Stimulated activated naive B cell treated with anti-CD40 and anti-IgM and Interleukin-4, amounts not matched to agents 10 μg/mL and 1 μg/mL and 100 μg/mL, for 72 hours (primary cell): ENCODE results near the gene COA3.
A peak's percentile ranks its signal among the peaks of the same experiment; 100 is the strongest.

Experiments used
- ATAC-seq, 2 donors: fragments of 150-1000 bp; cut with Tn5 transposase; replicated peaks; 2 replicates each; pipeline ENCODE4 v1.10.0; 2021; ENCODE audit warnings: moderate library complexity in 1 of 2
- DNase-seq: peaks from one replicate; pipeline ENCODE4 v3.0.0; 2021
- H3K27ac Mint-ChIP-seq: one replicate; pipeline ENCODE4 v1.8.0; 2022; ENCODE audit warnings: mild to moderate bottlenecking, mixed read lengths
- H3K27me3 Mint-ChIP-seq, 2 donors: one replicate each; pipeline ENCODE4 v1.8.0; 2022; ENCODE audit warnings: mixed read lengths in 2 of 2
- H3K36me3 Mint-ChIP-seq, 2 donors: one replicate each; pipeline ENCODE4 v1.8.0; 2022; ENCODE audit warnings: mixed read lengths in 2 of 2, mild to moderate bottlenecking in 1 of 2
- H3K4me1 Mint-ChIP-seq, 2 donors: one replicate each; pipeline ENCODE4 v1.8.0; 2022; ENCODE audit warnings: mixed read lengths in 2 of 2, mild to moderate bottlenecking in 1 of 2
- H3K4me3 Mint-ChIP-seq, 2 donors: one replicate each; pipeline ENCODE4 v1.8.0; 2022; ENCODE audit warnings: mild to moderate bottlenecking in 2 of 2, mixed read lengths in 2 of 2, moderate library complexity in 1 of 2
- H3K9me3 Mint-ChIP-seq, 2 donors: one replicate each; pipeline ENCODE4 v1.8.0; 2022; ENCODE audit warnings: mixed read lengths in 2 of 2, mild to moderate bottlenecking in 1 of 2

The COA3 gene

DNA sequence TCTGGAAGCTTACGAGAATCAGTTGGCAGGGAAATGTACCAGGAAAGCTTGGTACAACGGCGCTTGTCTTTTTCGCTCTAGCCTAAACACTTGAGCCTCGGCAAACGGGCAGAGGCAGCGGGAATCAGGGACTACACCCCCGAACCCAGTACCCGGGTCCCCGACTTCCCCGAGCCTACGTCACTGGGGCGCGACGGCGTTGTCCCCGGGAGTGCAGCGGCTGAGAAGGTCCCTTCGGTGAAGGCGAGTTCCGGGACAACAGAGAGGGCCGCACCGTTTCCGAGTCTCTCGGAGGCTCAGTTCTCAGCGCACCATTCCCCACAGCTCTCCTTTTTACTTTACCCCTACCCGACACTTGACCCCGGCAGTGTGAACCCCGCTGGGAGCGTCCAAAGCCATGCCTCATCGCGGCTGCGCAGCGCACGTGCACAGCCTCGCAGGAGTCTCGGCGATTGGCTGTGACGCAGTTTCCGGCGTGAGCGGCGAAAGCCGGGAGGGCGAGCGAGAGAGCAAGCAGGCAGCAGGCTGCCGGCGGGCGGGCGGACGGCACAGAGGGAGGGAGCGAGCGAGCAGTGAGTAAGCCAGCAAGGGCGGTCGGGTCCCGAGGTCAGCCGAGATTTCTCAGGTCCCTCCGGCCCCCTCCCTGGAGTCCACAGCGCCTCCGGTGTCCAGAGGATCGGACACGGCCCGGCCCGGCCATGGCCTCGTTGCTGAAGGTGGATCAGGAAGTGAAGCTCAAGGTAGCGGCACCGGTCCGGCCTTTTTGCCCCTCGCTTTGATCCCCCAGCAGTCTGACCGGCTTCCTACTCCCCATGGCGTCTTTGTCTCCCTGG is 34.6 kb upstream of the COA3 start, which contains the start of gene PSME3:
TSS of gene PSME3 (plus strand) at position 464 of the 833 bp plus-strand sequence. CDS start at position 699, 235 bp downstream.
- DNase-seq (peak; percentile 86), ATAC-seq (peak; percentile 92 to 94)
- Mint-ChIP-seq H3K27me3 (no peaks in the 10 kb centered on the region), H3K4me1 (peaks cover 17 to 30% of the 10 kb centered on the region in 2 donors), H3K9me3 (no peaks in the 10 kb centered on the region), H3K4me3 (peak within 1 kb of the TSS; percentile 94 to 97), H3K36me3 (peaks cover 13 to 24% of the 10 kb centered on the region in 2 donors), H3K27ac (peak within 1 kb of the TSS; percentile 99)

GRCh38 chr17:42832213-42832933 is 33.9 kb upstream of the COA3 start:
- Mint-ChIP-seq H3K36me3 (peaks cover 6 to 18% of the 10 kb centered on the region in 2 donors), H3K27me3 (no peaks in the 10 kb centered on the region)
- no peak for DNase-seq

DNA sequence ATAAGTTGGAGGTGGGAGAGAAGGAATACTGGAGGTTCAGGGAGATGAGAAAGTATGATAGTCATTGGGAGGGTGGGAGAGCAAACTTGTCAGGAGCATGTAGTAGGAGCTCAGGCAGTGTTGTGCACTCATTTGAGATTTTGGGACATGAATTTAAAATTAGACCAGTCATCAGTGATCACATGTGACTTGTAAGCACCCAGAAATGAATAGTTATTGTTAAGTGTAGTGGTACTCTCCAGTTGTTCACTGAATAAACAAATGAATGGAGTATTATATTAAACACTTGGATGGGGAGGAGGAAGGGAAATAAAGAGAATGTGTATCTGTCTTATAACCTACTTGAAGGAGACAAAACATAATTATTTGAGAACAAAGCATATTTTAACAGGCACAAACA is 32.5 kb upstream of the COA3 start:
- H3K9me3 Mint-ChIP-seq: no peaks in the 10 kb centered on the region
- H3K27me3 Mint-ChIP-seq: no peaks in the 10 kb centered on the region
- ATAC-seq: no peak
- peaks cover 13 to 30% of the 10 kb centered on the region in 2 donors for H3K4me1 Mint-ChIP-seq
- H3K4me3 Mint-ChIP-seq: no peak overlapping the region
- DNase-seq: no peak
- no peak overlapping the region for H3K27ac Mint-ChIP-seq
- H3K36me3 Mint-ChIP-seq: peaks cover 3 to 10% of the 10 kb centered on the region in 2 donors

More at GRCh38 chr17:42832213-42832933, 33.9 kb upstream of the COA3 start:
- Mint-ChIP-seq H3K9me3 (no peaks in the 10 kb centered on the region), H3K4me3 (peak overlapping the region; percentile 94 to 97), H3K27ac (peak overlapping the region; percentile 99), H3K4me1 (peaks cover 13 to 30% of the 10 kb centered on the region in 2 donors)
- peak; percentile 15 to 18 for ATAC-seq

DNA sequence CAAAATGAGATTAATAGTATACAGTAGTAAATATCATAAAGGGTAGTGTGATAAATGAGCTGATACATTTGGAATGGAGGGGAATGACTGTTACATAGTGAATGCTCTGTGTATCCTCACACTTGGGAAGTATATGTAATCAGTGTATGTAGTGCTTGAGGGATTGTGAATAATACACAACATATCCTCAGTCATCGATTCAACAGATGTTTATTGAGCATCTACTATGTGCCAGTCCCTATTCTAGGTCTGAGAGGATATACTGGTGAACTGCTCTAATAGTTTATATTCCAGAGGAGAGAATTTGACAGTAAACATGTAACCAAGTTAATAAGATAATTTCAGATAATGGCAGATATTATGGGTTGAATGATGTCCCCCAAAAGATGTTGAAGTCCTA is 29.0 kb upstream of the COA3 start:
- H3K36me3 Mint-ChIP-seq: peaks cover 2 to 6% of the 10 kb centered on the region in 2 donors
- H3K4me3 Mint-ChIP-seq: no peak overlapping the region
- H3K27ac Mint-ChIP-seq: no peak overlapping the region
- H3K9me3 Mint-ChIP-seq: no peaks in the 10 kb centered on the region
- DNase-seq (no peak), ATAC-seq (no peak)
- no peaks in the 10 kb centered on the region for H3K27me3 Mint-ChIP-seq
- H3K4me1 Mint-ChIP-seq: peaks cover 7 to 23% of the 10 kb centered on the region in 2 donors

DNA sequence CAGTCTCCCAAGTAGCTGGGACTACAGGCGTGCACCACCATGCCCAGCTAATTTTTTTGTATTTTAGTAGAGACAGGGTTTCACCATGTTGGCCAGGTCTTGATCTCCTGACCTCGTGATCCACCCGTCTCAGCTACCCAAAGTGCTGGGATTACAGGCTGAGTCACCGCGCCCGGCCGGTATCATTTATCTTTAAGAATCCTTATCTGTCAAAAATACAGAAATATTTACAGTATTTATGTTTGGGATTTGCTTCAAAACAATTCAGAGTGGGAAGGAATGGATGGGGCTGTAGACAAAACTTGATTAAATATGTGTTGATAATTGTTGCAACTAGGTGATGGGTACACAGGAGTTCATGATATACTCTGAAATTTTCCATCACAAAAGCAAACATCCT is 22.7 kb upstream of the COA3 start:
- DNase-seq (no peak), ATAC-seq (no peak)
- H3K27me3 Mint-ChIP-seq: no peaks in the 10 kb centered on the region
- H3K9me3 Mint-ChIP-seq: no peaks in the 10 kb centered on the region
- H3K4me1 Mint-ChIP-seq: peaks cover 13 to 25% of the 10 kb centered on the region in 2 donors
- no peak overlapping the region for H3K27ac Mint-ChIP-seq
- H3K36me3 Mint-ChIP-seq: peaks cover 25 to 38% of the 10 kb centered on the region in 2 donors
- no peak overlapping the region for H3K4me3 Mint-ChIP-seq

GRCh38 chr17:42819939-42820535 is 21.5 kb upstream of the COA3 start:
- Mint-ChIP-seq H3K27ac (no peak overlapping the region), H3K9me3 (no peaks in the 10 kb centered on the region), H3K36me3 (peaks cover 34 to 48% of the 10 kb centered on the region in 2 donors), H3K27me3 (no peaks in the 10 kb centered on the region), H3K4me3 (no peak overlapping the region), H3K4me1 (peaks cover 13 to 25% of the 10 kb centered on the region in 2 donors)
- peak; percentile 40 for DNase-seq
- ATAC-seq: peak; percentile 48 to 60

GRCh38 chr17:42818379-42818778 is 19.9 kb upstream of the COA3 start:
- Mint-ChIP-seq H3K27ac (no peak overlapping the region), H3K27me3 (no peaks in the 10 kb centered on the region), H3K4me3 (no peak overlapping the region), H3K9me3 (no peaks in the 10 kb centered on the region), H3K4me1 (peaks cover 11 to 18% of the 10 kb centered on the region in 2 donors), H3K36me3 (peaks cover 40 to 55% of the 10 kb centered on the region in 2 donors)
- ATAC-seq (no peak), DNase-seq (no peak)

DNA sequence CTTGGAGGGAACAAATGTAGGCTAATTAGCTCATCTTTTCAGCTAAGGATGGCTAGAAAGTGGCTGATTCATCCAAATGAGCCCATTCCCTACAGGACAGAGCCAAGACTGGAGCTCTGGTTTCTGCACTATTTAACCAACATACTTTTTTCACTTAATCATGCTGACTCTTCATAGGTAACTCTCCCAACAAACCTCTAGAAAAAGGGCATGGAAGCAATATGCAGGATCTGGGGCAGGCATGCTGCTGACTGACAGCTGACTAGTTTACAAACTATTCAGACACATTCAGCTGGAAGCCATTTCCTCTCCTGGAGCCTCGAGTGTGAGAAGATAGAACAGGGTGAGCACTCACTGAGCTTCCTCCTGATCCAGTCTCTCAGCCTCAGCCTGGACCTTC is 19.4 kb upstream of the COA3 start:
- Mint-ChIP-seq H3K4me1 (peaks cover 11 to 15% of the 10 kb centered on the region in 2 donors), H3K36me3 (peaks cover 40 to 55% of the 10 kb centered on the region in 2 donors), H3K27ac (no peak overlapping the region), H3K4me3 (no peak overlapping the region), H3K9me3 (no peaks in the 10 kb centered on the region), H3K27me3 (no peaks in the 10 kb centered on the region)
- ATAC-seq (no peak), DNase-seq (no peak)

- no peaks in the 10 kb centered on the region for H3K27me3 Mint-ChIP-seq
- DNase-seq: no peak
- H3K36me3 Mint-ChIP-seq: peaks cover 47 to 52% of the 10 kb centered on the region in 2 donors
- no peaks in the 10 kb centered on the region for H3K9me3 Mint-ChIP-seq
- H3K27ac Mint-ChIP-seq: no peak overlapping the region
- H3K4me3 Mint-ChIP-seq: no peak overlapping the region
- peaks cover 3 to 11% of the 10 kb centered on the region in 2 donors for H3K4me1 Mint-ChIP-seq
- ATAC-seq: no peak
These were observed 16.3 kb upstream of the COA3 start for GRCh38 chr17:42814633-42815399.

DNA sequence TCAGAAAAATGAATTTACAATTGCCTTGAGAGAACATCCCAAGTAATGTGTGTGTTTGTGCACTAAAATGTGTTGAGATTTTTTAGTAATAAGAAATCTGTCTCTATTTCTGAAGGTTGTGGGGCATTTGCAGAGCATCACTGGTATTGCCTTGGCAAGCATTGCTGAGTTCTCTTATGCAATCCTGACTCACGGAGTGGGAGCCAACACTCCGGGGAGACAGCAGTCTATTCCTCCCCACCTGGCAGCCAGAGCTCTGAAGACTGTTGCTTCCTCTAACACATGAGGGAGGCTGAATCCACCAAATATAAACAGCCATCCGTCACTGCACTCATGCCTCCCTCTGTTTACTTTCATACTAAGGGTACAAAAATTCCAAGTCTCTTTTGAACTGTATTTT is 10.7 kb upstream of the COA3 start:
- Mint-ChIP-seq H3K4me1 (peaks cover 0 to 11% of the 10 kb centered on the region in 2 donors), H3K9me3 (no peaks in the 10 kb centered on the region), H3K36me3 (peaks cover 20 to 26% of the 10 kb centered on the region in 2 donors), H3K27ac (no peak overlapping the region), H3K4me3 (no peak overlapping the region), H3K27me3 (no peaks in the 10 kb centered on the region)
- DNase-seq: no peak
- ATAC-seq: no peak

DNA sequence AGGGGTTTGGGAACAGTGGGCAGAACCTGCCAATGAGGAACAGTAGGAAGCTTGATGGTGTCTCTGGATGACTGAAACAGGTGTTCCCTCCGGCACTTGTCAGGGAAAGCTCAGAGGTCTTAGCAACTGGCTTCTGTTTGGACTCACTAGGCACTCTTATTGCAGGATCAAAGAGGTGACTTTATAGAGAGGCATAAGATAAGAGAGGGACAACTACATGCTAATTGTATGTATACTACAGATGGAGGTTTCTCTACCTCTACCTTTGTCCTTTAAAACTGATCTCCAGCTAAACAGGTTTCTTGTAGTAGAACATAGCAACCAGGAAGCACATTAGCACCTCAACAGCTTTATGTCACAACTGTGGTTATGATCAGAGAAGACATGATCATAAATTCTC is 7.7 kb upstream of the COA3 start:
- Mint-ChIP-seq H3K36me3 (peaks cover 10 to 15% of the 10 kb centered on the region in 2 donors), H3K27me3 (no peaks in the 10 kb centered on the region), H3K4me3 (no peak overlapping the region), H3K4me1 (peaks cover 0 to 6% of the 10 kb centered on the region in 2 donors), H3K9me3 (no peaks in the 10 kb centered on the region), H3K27ac (no peak overlapping the region)
- DNase-seq (no peak), ATAC-seq (no peak)

GRCh38 chr17:42804918-42805367 is 6.4 kb upstream of the COA3 start:
- peaks cover 2 to 7% of the 10 kb centered on the region in 2 donors for H3K36me3 Mint-ChIP-seq
- H3K27ac Mint-ChIP-seq: no peak overlapping the region
- ATAC-seq: no peak
- H3K27me3 Mint-ChIP-seq: no peaks in the 10 kb centered on the region
- H3K4me1 Mint-ChIP-seq: no peaks in the 10 kb centered on the region
- H3K9me3 Mint-ChIP-seq: no peaks in the 10 kb centered on the region
- no peak for DNase-seq
- H3K4me3 Mint-ChIP-seq: no peak overlapping the region

- Mint-ChIP-seq H3K27ac (no peak overlapping the region), H3K27me3 (peaks cover 4 to 5% of the 10 kb centered on the region in 2 donors)
These were observed 4.8 kb upstream of the COA3 start for GRCh38 chr17:42803074-42803883.

More at GRCh38 chr17:42803074-42803883, 4.8 kb upstream of the COA3 start:
- DNase-seq (no peak), ATAC-seq (no peak)
- H3K4me3 Mint-ChIP-seq: no peak overlapping the region
- H3K9me3 Mint-ChIP-seq: peaks cover 2 to 4% of the 10 kb centered on the region in 2 donors
- peaks cover 5 to 9% of the 10 kb centered on the region in 2 donors for H3K4me1 Mint-ChIP-seq
- H3K36me3 Mint-ChIP-seq: peaks cover 4 to 11% of the 10 kb centered on the region in 2 donors
